GM23338 (cell line): Measurements from ENCODE around the gene CCDC9B.

Source experiments
- CREB1 ChIP-seq: fragments of 250-450 bp; sonication (Bioruptor Pico); IDR thresholded peaks from 2 replicates; pipeline ENCODE4 v1.5.0; 2020; ENCODE audit warnings: low read depth, mild to moderate bottlenecking, moderate library complexity
- CTCF ChIP-seq, 2 experiments: fragments of 200-600 bp in 1 of 2; sonication (generic) in 1 of 2; conservative IDR thresholded peaks; 2 replicates each; pipeline versions ENCODE4 v1.5.1 to v1.6.1; 2016 to 2017; ENCODE audit warnings: antibody characterized with exemption in 2 of 2, low read depth in 2 of 2, mild to moderate bottlenecking in 2 of 2, moderate library complexity in 1 of 2
- EZH2 ChIP-seq: fragments of 200-600 bp; sonication (generic); IDR thresholded peaks from one replicate; pipeline ENCODE4 v1.8.0; 2017; ENCODE audit warnings: antibody characterized with exemption, mild to moderate bottlenecking, low read depth; ENCODE audit not compliant: unreplicated experiment
- JUNB ChIP-seq: IDR thresholded peaks from one replicate; pipeline ENCODE4 v1.6.1; 2016; ENCODE audit warnings: antibody characterized with exemption; ENCODE audit not compliant: unreplicated experiment
- NANOG ChIP-seq: IDR thresholded peaks from 2 replicates; pipeline ENCODE4 v1.6.1; 2016; ENCODE audit warnings: antibody characterized with exemption, borderline replicate concordance
- POLR2AphosphoS5 ChIP-seq: IDR thresholded peaks from 2 replicates; pipeline ENCODE4 v1.6.1; 2016; ENCODE audit warnings: antibody characterized with exemption, low read depth
- REST ChIP-seq: IDR thresholded peaks from one replicate; pipeline ENCODE4 v1.6.1; 2018; ENCODE audit warnings: antibody characterized with exemption; ENCODE audit not compliant: unreplicated experiment

DNA sequence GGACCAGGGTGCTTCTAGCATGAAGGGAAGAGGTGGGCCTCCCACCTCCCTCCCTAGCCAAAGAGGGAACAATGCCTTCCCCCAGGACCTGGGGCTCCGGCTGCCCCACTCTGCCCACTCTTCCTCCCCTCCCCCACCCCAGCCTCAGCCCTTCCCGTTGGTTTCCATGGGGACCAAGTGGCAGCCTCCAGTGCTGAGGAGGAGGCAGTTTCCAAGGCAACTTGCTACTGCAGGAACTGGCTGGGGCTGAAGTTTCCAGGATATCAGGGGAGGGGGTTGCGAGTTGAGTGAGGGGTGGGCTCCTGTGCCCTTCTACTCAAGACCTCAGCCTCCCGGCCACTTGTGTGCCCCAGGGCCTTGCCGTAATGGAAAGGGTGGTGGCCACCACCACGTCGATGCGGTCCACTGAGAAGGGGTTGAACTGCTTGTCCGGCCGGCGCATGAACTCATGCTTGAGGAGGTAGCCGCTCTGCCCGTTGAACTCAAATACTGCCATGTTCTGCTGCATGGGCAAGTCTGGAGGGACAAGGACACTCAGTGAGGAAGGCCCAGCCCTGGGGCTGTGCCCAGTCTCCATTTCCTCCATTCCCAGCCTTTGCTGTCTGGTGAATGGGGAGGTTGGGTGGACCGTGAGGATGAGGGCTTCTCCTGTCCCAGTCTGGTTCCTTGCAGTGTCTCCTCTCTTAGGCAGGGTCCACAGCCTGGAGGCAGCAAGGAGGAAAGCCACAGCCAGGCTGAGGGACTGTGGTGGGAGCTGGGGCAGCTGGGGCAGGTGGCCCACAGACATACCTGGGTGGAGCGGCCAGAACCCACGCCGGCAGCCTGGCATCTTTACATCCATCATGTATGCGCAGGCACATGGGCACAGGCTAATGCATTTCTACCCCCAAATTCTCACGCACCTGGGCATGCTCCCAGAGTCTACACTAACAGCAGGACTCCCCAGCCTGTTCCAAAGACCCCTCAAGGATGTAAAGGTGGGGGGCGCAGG is 46.5 kb downstream of the CCDC9B start:
- no peak for TF ChIP-seq CTCF (conservative IDR thresholded peaks at IDR 0.05; ENCODE audit: low read depth in 2 of 2)
- TF ChIP-seq NANOG, result no peak
- TF ChIP-seq CREB1 (CRISPR knock-in tag), result no peak
- no peak for TF ChIP-seq EZH2
- no peak for TF ChIP-seq POLR2AphosphoS5
- TF ChIP-seq JUNB, result no peak
- no peak for TF ChIP-seq REST
